ENCODE measurements around the gene CAMK2N2. TPM values are rescaled to one million over a fixed set of nuclear protein-coding genes. Genes with fewer than 3 reads are reported as not detected.

CAMK2N2 gene
- total RNA-seq, 1 donor from 2014 or later = not detected

DNA sequence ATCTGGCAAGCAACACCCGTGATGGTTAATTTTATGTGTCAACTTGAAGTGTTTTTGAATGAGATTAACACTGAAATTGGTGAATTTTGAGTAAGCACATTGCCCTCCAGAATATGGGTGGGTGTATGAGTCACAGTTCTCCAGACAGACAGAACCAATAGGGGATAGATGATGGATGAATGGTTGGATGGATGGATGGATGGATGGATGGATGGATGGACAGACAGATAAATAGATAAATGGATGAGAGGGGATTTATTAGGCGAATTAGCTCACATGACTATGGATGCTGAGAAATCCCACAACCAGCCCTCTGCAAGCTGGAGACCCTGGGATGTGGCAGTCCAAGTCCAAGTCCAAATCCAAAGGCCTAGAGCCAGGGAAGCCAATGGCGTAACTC is 37.4 kb downstream of the CAMK2N2 start:
- DNase-seq (ENCODE audit: low spot score) = no peak

DNA sequence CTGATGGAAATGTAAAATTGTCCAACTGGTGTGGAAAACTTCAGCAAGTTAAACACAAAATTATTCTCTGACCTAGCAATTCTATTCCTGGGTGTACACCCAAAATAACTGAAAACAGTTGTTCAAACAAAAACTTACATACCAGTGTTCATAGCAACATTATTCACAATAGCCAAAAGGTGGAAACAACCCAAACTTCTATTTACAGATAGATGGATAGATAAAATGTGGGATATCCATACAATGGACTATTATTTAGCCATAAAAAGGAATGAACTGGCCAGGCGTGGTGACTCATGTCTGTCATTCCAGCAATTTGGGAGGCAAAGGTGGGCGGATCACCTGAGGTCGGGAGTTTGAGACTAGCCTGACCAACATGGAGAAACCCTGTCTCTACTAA is 38.8 kb downstream of the CAMK2N2 start:
- no peak for DNase-seq (ENCODE audit: low spot score)

DNA sequence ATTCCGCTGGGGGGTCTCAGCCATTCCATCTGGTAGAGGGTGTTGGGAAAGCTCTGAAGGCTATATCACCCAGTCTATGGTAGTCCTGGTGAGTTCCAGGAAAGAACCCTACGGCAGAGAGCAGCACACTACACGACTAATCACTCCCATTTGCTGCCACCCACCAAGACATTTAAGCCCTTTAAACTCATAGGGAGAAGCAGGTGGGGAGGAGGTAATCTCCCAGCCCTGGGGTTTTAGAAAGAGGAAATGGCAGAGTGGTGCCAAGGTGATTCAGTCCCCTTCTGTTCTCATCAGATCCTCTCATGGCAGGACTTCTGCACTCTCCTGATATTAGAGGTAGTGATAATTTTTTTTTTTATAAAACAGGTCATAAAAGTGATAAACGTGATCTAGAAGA is 42.5 kb downstream of the CAMK2N2 start:
- DNase-seq (ENCODE audit: low spot score) = no peak

DNA sequence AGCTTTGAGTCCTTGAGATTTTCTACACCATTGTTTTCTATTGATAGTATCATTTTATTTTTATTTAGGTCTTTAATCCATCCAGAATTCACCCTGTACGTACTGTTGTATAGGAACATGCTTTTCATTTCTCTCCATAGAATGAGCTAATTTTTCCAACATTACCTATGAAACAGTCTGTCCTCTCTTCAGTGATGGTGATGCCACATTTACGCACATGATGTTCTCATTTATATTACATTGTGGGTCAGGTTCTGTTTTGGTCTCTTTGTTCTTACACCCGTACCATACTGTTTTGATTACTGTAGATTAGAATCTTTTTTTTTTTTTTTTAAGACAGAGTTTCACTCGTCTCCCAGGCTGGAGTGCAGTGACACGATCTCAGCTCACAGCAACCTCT is 49.6 kb downstream of the CAMK2N2 start:
- DNase-seq (ENCODE audit: low spot score) = no peak

DNA sequence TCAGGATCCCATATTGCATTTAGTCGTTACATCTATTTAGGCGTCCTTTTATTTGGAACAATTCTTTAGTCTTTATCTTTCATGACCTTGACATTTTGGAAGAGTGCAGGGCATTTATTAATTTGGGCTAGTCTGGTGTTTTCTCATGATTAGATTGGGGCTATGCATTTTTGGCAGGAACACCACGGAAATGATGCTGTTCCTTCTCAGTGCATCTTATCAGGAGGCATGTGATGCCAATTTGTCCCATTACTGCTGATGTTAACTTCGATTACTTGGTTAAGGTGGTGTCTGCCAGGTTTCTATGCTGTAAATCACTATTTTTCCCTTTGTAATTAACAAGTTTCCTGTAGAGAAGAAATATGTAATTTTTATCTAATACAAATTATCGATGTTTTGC is 50.1 kb downstream of the CAMK2N2 start:
- no peak for DNase-seq (ENCODE audit: low spot score)

Small RNA genes within 50 kb of the gene (microRNA-seq; reads per million reads assigned to microRNA genes)
- not detected for gene MIR1224 (ENCODE audit: borderline number of aligned reads)

Other genes with a start within 250 kb of the CAMK2N2 start
- gene ABCC5, start 243.7 kb downstream of the CAMK2N2 start, total RNA-seq = 24.2 TPM
- not detected for gene HTR3D, start 229.8 kb downstream of the CAMK2N2 start, total RNA-seq
- not detected for gene HTR3C, start 208.5 kb downstream of the CAMK2N2 start, total RNA-seq
- not detected for gene HTR3E, start 164.5 kb downstream of the CAMK2N2 start, total RNA-seq
- 38.9 TPM for gene EIF2B5, start 126.2 kb downstream of the CAMK2N2 start, total RNA-seq
- gene DVL3, start 106.2 kb downstream of the CAMK2N2 start, total RNA-seq = 68.1 TPM
- 389 TPM for gene AP2M1, start 86.7 kb downstream of the CAMK2N2 start, total RNA-seq
- 81.1 TPM for gene ABCF3, start 75.4 kb downstream of the CAMK2N2 start, total RNA-seq
- gene VWA5B2, start 32.0 kb downstream of the CAMK2N2 start, total RNA-seq = not detected
- 34.1 TPM for gene ALG3, start 12.6 kb downstream of the CAMK2N2 start, total RNA-seq
- 4.0 TPM for gene EEF1AKMT4, start 11.9 kb downstream of the CAMK2N2 start, total RNA-seq
- gene ECE2, start 14.5 kb upstream of the CAMK2N2 start, total RNA-seq = not detected
- 211 TPM for gene PSMD2, start 37.7 kb upstream of the CAMK2N2 start, total RNA-seq
- 361 TPM for gene EIF4G1, start 53.1 kb upstream of the CAMK2N2 start, total RNA-seq
- 24.4 TPM for gene FAM131A, start 76.0 kb upstream of the CAMK2N2 start, total RNA-seq
- 3.8 TPM for gene CLCN2, start 100.1 kb upstream of the CAMK2N2 start, total RNA-seq
- 51.7 TPM for gene POLR2H, start 100.2 kb upstream of the CAMK2N2 start, total RNA-seq
- 1.1 TPM for gene THPO, start 116.7 kb upstream of the CAMK2N2 start, total RNA-seq
- gene CHRD, start 118.5 kb upstream of the CAMK2N2 start, total RNA-seq = 11.3 TPM